Stimulated activated CD8-positive, alpha-beta memory T cell treated with anti-CD3 and anti-CD28 coated beads, Interleukin-2, amount 100 ng/mL, for 48 hours (primary cell): ENCODE results near the gene PALD1.

Experiments used
- DNase-seq, 2 donors: peaks; one replicate each; pipeline ENCODE4 v3.0.0-alpha.2; 2020; ENCODE audit warnings: low read depth in 2 of 2

PALD1 gene

DNA sequence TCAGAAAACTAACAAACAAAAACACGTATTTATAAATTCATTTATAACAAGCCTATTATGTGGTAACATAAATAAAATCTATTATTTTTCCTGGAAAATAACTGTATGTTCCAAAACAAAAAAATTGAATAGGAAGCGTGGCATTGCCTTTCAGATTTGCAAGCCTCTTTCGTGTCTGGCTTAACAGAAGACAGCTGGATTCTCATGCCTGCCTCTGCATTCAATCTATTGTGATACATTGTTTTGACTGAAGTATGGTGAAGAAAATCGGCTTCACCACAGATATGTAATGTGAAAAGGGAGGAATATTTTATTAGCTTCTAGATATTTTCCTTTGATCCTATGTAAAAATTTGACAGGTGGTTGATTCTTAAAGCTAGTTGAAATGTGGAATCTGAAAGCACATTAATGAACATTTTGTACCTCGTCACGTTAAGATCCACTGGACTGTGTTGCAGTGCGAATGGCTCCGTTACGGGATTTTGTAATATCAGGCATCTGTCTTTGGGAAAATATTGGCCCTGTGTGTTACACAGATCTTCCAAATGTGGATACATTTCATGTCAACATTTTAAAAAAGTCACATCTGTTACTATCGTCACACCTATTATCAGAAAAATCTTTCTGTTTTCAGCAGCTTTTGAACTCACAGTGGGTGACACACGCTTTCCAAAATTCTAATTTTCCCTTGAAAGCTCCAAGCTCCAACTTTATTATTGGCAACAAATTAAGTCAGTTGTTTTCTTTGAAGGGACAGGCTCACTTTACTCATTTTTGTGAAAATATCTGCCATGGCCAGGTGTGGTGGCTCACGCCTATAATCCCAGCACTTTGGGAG is 26.2 kb downstream of the PALD1 start:
- no peak for DNase-seq

DNA sequence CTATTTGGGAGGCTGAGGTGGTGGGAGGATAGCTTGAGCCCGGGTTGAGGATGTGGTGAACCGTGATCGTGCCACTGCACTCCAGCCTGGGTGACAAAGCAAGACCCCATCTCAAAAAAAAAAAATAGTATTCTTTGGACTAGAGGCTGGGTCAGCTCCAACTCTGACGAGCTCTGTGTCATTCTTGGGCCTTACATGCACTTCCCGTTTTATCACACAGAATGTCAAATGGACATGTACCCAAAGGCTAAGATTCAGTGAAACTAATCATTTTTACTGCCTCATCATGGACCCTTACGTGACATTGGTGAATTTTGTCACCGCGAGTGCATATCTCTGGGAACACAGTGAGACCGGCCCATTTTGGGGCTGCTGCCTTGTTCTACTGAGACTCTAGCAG is 27.3 kb downstream of the PALD1 start:
- DNase-seq = no peak

DNA sequence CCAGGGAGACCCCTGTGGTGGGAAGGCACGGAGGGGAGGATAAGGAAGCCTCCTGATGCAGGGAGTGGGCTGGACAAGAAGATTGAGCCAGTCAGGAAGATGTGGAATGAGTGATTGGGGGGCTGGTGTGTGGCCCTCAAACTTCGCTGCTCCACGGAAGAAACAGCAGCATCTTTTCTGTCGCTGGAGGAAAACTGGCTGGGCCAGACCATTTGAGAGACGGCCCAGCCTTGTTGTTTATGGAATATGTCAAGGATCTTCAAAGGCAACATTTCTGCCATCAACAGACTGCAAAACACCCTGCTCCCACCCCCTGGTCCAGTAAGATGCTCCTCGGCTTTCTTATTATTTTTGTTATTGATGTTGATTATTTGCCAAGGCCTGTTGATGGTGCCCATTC is 29.4 kb downstream of the PALD1 start:
- DNase-seq = no peak

DNA sequence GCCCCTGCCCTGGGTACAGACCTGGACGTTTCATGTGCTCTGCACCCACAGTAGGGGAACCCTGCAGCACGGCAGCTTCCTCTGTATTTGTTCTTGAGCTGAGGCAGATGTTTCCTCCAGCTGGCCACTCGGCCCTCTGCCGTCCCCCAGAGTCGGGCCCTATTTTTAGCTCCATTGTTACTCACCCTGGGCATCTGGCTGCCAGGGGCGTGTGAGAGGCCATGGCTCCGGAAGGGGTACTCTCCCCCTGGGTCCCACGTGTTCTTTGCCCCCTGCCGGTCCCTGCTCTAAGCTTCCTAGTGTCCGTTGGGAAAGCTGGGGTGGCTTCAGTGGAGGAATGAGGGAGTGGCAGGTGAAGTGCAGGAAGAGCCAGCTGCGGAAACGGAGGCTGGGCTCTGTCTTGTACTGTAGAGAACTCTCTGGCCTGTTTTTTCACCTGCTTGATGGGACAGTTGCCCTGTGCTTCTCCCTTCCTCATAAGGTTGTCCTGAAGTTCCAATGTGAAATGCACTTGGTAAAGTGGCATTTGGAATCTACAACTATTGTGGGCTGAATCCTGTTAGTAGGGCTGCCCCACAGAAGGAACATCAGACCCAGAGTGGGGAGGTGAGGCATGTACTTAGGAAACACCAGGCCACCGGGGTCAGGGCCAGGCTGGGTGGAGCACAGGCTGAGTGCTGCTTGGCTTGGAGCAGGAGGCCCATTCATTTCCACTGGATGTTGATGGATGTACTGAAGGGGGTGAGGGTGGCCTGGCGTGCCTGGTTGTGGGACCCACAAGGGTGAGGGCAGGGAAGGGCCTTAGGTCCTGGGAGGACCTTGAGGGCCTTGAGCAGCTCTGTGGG is 30.6 kb downstream of the PALD1 start:
- DNase-seq = no peak

GRCh38 chr10:70509757-70510147 is 31.2 kb downstream of the PALD1 start:
- DNase-seq = no peak

DNA sequence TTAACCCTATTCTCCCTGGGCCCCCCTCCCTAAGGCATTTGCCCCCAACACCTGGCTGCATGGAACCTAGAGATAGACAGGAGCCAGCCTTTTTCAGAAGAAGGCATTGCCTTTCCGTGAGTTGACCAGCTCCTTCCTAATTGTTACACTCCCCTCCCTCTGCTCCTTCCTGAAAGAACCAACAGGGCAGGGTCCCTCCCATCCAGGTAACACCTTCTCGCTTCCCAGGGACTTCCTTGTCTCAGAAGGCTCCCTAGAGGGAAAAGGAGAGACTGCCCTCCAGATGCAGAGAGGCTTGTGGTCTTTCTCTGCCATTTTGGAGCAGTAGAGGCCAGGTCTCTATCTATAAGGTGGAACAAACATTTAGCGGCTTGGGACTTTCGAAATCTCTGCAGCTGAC is 31.9 kb downstream of the PALD1 start:
- DNase-seq = no peak

DNA sequence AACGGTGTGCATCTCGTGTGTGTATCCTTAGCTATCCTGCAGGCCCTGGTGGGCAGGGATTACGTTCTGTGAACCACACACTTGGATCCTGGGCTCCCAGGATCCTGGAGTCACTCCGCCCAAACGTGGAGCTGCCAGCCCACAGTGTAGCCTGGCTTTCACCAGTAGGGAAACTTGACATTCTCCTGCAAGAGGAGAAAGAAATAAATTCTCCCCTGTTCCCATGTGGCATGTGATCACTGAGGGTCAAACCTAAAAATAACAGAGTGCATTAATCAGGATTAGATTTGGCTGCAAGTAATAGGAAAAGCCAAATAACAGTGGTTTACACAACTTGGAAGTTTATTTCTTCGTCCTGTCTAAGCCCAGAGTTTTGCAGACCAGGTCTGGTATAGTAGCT is 32.3 kb downstream of the PALD1 start:
- DNase-seq = no peak

DNA sequence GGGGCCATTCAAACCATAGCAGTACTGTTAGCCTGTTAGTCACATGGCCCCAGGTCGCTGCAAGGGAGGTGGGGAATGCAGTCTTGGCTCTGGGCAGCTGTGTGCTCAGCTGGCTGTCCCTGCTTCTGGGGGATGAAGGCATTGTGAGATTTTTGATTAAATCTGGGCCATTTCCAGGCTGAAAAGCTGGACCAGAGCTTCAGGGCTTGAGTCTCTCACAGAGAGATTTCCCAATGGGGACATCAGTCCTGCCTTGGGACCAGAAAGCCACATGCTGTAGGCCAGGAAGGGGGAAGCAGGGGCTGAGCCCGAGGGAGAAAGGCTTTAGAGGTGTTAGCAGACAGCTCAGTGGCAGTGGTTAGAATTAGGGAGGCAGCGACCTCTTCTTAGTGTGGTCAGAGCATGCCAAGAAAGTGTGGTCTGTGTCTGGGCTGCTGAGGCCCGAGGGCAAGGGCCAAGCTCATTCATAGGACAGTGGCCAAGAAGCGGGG is 33.6 kb downstream of the PALD1 start:
- no peak for DNase-seq

DNA sequence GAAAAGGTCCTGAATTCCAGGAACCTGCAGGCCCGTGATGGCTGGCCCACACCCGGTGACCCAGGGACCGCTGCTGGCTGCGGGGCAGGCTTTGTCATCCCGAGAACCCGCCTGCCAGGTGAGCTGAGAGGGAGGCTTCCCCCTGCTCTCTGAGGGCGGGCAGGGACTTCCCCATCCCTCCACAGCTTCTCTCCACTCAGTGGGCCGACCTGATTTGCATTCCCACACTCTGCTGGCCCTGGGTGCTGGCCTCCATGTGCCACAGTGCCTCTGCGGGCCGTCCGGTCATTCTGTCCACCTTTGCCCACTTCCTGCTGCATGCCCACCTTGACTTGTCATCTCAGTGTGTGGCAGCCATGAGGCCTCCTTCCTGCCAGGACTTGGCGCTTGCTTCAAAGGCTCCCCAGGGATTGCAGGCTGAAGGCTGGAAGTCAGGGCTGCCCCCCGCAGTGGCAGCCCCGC is 35.3 kb downstream of the PALD1 start:
- peak in 1 of 2 donors; percentile 22 for DNase-seq

GRCh38 chr10:70514591-70514990 is 36.0 kb downstream of the PALD1 start:
- DNase-seq = no peak

DNA sequence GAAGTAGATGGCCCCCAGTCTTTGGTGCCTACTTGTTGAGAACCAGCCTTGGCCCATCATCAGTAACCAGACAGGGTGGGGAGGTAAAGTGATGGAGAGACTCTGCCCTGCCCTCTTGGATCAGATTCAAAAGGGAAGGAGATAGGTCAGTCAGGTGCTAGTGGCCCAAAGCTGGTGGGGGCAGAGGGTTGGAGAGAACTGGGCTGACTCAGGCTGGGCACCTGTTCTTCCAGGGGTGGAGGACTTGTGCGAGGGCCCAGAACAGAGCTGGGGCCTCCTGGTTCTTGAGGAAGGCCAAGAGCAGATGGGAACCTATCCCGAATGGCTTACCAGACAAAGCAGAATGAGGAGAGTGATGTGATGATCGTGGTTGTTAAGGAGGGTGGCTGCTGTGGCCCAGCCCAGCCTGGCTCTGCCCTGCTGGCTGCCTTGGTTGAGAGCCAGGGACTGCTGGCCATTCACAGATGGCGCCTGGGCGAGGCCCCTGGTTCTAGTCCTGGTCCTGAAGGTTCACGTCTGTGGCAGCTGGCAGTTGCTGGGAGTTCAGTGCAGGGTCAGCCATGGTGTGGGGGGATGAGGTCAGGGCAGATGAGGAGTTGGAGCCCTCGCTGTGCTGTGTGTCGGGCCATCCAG is 36.6 kb downstream of the PALD1 start:
- no peak for DNase-seq

GRCh38 chr10:70518695-70519094 is 40.1 kb downstream of the PALD1 start:
- no peak for DNase-seq

- DNase-seq = no peak
Observed at GRCh38 chr10:70523057-70523456, 44.5 kb downstream of the PALD1 start.

GRCh38 chr10:70523549-70523948 is 45.0 kb downstream of the PALD1 start:
- no peak for DNase-seq

- no peak for DNase-seq
Observed at GRCh38 chr10:70528314-70528713, 49.7 kb downstream of the PALD1 start.

GRCh38 chr10:70528741-70529362 is 50.3 kb downstream of the PALD1 start:
- no peak for DNase-seq

DNA sequence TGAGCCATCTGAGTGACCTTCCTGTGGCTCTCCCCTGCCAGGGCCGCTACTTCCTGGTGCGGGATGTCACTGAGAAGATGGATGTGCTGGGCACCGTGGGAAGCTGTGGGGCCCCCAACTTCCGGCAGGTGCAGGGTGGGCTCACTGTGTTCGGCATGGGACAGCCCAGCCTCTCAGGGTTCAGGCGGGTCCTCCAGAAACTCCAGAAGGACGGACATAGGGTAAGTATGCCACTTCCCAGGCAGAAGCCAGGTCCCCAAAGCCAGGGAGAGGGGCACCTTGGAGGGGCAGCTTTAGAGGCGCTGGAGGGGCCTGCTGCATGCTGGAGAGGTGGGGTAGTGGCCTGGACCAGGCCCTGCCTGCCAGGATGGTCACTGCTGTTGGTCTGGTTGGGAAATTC is 51.3 kb downstream of the PALD1 start:
- DNase-seq = no peak

DNA sequence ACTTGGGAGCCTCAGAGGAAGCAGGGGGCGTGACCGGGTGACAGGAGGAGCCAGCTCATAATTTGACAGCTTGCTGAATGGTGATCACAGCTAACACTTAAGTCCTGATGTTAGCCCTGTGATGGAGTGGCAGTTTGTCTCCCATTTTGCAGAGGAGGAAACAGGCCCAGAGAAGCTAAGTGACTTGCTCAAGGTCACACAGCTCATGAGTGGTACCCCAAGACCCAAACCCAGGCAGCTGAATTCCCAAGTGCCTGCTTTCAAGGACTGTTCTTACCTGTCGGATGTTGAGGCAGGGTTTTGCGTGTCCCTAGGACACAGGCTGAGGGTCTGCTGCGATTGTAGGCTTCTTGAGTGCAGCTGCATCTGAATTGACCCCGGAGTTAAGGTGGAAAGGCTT is 51.7 kb downstream of the PALD1 start:
- no peak for DNase-seq

GRCh38 chr10:70532554-70533188 is 54.1 kb downstream of the PALD1 start:
- no peak for DNase-seq

- no peak for DNase-seq
Observed at GRCh38 chr10:70533189-70533558, 54.6 kb downstream of the PALD1 start.

GRCh38 chr10:70534281-70534680 is 55.7 kb downstream of the PALD1 start:
- DNase-seq = no peak
